ENCODE measurements around the gene STAT4.

DNA sequence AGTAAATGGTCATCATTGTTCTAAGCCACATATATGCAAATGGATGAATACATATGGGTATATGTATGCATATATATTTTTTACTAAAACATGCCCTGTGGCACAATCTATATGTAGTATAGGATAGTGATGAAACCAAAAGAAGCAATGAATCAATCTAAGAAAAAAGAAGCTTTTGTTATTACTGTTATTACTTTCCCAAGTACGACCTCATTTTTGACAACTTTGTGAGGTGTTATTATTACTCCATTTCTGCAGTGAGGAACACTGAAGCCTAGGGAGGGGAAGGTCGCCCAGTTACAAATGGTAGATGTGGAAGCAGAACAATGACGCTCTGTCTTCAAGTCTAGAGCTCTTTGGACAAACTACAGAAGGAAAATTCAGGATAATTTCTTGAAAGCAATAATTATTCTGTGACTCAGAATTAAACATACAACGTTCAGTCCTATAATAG, 38.3 kb downstream of the STAT4 start:
- TF ChIP-seq, protein P1, sequence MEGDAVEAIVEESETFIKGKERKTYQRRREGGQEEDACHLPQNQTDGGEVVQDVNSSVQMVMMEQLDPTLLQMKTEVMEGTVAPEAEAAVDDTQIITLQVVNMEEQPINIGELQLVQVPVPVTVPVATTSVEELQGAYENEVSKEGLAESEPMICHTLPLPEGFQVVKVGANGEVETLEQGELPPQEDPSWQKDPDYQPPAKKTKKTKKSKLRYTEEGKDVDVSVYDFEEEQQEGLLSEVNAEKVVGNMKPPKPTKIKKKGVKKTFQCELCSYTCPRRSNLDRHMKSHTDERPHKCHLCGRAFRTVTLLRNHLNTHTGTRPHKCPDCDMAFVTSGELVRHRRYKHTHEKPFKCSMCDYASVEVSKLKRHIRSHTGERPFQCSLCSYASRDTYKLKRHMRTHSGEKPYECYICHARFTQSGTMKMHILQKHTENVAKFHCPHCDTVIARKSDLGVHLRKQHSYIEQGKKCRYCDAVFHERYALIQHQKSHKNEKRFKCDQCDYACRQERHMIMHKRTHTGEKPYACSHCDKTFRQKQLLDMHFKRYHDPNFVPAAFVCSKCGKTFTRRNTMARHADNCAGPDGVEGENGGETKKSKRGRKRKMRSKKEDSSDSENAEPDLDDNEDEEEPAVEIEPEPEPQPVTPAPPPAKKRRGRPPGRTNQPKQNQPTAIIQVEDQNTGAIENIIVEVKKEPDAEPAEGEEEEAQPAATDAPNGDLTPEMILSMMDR (optimal IDR thresholded peaks at IDR 0.05 in 1 of 3, IDR thresholded peaks at IDR 0.05 in 1 of 3, conservative IDR thresholded peaks at IDR 0.05 in 1 of 3; ENCODE audit: extremely low read depth in 1 of 3, insufficient read depth in 2 of 3, low read length in 3 of 3) = no peak
- TF ChIP-seq EZH2 (IDR thresholded peaks at IDR 0.05; ENCODE audit: low read length) = no peak

Data from keratinocyte (primary cell).